BE2C (cell line): ENCODE results near the gene HCAR3. TPM values are rescaled to one million over a fixed set of nuclear protein-coding genes. Genes with fewer than 3 reads are reported as not detected.
A peak's percentile ranks its signal among the peaks of the same experiment; 100 is the strongest.
"Not testable (repeated sequence)": the region's sequence is repeated elsewhere in the genome, so short reads cannot be mapped to it uniquely, and the experiment has no call there.

Source experiments
- DNase-seq: peaks from one replicate; pipeline ENCODE4 v3.0.0-alpha.2; 2020
- H3K27me3 ChIP-seq: fragments of 250-450 bp; sonication (Bioruptor Pico); 2 replicates; pipeline ENCODE4 v1.5.1; 2020; ENCODE audit warnings: mild to moderate bottlenecking
- H3K36me3 ChIP-seq: fragments of 250-450 bp; sonication (Bioruptor Pico); 2 replicates; pipeline ENCODE4 v1.5.1; 2020; ENCODE audit warnings: mild to moderate bottlenecking
- H3K4me1 ChIP-seq: fragments of 250-450 bp; sonication (Bioruptor Pico); 2 replicates; pipeline ENCODE4 v1.5.1; 2020
- H3K4me3 ChIP-seq: 2 replicates; pipeline ENCODE4 v1.5.1; 2011; ENCODE audit warnings: low read depth, low read length
- H3K9me3 ChIP-seq: fragments of 250-450 bp; sonication (Bioruptor Pico); 2 replicates; pipeline ENCODE4 v1.5.1; 2020
- polyA plus RNA-seq: library from polyadenylated mRNA; unstranded; fragments of >200 nt; gene quantifications from one replicate; pipeline ENCODE4 v1.2.1, GENCODE V29; 2012; ENCODE audit warnings: low read depth, missing spikeins; ENCODE audit not compliant: insufficient read length, insufficient read depth
- TF ChIP-seq, protein P1 (sequence below): IDR thresholded peaks from 2 replicates; pipeline ENCODE4 v1.5.1; 2012; ENCODE audit warnings: mild to moderate bottlenecking, low read depth, low read length

HCAR3 gene
- polyA plus RNA-seq, result not detected

DNA sequence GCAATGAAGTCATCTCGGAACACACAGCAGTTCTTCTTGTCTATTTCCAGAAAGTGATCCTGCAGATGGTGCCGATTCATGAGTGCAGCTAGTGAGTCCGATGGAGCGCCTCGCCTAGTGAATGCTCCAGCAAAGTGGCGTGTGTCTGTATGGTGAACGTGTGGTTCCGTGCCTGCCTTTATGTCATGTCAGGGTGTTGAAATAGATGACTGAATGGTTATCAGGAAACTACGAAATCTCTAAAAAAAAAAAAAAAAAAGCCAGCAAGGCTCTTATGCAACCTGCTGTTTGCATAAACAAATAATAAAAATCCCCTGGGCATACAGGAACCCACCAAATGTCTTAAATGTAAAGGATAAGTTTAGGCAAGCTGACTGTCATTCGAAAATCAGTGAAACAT lies at the start of gene HCAR3:
TSS of gene HCAR3 (minus strand) at position 154 of the 400 bp plus-strand sequence. CDS start at position 80, 74 bp downstream.
- DNase-seq, H3K4me3 ChIP-seq, H3K9me3 ChIP-seq: not testable (repeated sequence)

DNA sequence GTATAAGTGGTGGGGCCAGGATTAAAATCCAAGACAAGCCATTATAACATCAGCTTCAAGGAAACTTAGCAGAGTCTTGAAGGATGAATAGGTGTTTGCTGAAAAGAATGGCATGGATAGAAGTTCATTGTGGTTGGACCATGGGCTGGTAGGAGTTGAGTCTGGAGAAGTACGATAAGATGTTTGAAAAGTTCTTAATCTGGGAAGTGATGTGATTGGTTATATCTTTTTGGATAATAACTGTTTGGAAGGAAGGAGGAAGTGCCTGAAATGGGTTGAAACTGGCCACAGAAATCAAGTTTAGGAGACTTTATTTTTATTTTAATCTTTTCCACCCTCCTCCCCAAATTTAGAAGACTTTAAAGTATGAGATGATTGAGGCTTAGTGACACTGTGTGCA lies 41.0 kb upstream of the HCAR3 start:
- no peaks in the 10 kb centered on the region for H3K27me3 ChIP-seq
- no peaks in the 10 kb centered on the region for H3K4me1 ChIP-seq
- H3K36me3 ChIP-seq, result peaks cover 73% of the 10 kb centered on the region
- H3K4me3 ChIP-seq, result no peak overlapping the region
- DNase-seq, result no peak
- TF ChIP-seq, protein P1, sequence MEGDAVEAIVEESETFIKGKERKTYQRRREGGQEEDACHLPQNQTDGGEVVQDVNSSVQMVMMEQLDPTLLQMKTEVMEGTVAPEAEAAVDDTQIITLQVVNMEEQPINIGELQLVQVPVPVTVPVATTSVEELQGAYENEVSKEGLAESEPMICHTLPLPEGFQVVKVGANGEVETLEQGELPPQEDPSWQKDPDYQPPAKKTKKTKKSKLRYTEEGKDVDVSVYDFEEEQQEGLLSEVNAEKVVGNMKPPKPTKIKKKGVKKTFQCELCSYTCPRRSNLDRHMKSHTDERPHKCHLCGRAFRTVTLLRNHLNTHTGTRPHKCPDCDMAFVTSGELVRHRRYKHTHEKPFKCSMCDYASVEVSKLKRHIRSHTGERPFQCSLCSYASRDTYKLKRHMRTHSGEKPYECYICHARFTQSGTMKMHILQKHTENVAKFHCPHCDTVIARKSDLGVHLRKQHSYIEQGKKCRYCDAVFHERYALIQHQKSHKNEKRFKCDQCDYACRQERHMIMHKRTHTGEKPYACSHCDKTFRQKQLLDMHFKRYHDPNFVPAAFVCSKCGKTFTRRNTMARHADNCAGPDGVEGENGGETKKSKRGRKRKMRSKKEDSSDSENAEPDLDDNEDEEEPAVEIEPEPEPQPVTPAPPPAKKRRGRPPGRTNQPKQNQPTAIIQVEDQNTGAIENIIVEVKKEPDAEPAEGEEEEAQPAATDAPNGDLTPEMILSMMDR, result no peak
- H3K9me3 ChIP-seq, result no peaks in the 10 kb centered on the region

More for the DNA sequence above, at the start of gene HCAR3:
- H3K4me1 ChIP-seq, H3K27me3 ChIP-seq, H3K36me3 ChIP-seq: not testable (repeated sequence)

DNA sequence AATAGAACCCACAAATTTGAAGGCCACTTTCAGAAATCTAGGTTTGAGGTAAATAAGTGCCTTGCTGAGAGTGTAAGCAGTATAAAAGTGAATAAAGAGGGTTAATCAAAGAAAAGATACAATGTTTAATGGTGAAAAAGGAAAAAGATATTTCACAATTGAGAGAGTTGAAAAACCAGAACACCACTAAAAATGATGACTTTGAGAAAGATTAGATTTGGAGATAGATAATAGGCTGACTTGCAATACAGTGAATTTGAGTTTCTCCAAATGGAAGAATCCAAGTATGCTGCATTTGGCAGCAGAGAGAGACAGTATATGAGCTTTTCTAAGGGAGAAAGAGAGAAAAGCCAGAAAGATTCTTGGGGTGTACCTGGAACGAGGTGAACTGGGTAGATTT lies 38.2 kb upstream of the HCAR3 start:
- H3K4me3 ChIP-seq, result no peak overlapping the region
- no peaks in the 10 kb centered on the region for H3K27me3 ChIP-seq
- no peak for DNase-seq
- TF ChIP-seq, protein P1, result no peak
- H3K4me1 ChIP-seq, result no peaks in the 10 kb centered on the region
- no peaks in the 10 kb centered on the region for H3K9me3 ChIP-seq
- peaks cover 45% of the 10 kb centered on the region for H3K36me3 ChIP-seq

DNA sequence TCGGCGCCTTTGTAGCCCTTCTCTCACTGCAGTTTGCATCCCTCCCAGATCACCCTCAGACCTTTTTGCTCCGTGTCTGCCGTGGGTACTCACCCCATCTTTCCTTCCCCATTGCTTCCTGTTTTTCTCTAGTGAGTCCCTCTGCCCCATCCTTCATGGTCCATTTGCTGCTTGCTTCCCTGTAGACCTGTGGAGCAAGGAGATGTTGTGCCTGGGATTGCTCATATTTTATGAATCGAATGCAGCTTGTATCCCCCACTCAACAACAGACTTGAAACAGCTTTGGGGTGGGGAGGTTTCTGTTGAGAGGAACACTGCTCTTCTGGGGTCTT lies 36.7 kb upstream of the HCAR3 start:
- H3K4me3 ChIP-seq, result peak overlapping the region; percentile 88
- no peak for DNase-seq
- no peaks in the 10 kb centered on the region for H3K27me3 ChIP-seq
- TF ChIP-seq, protein P1, result no peak
- H3K4me1 ChIP-seq, result no peaks in the 10 kb centered on the region
- H3K9me3 ChIP-seq, result no peaks in the 10 kb centered on the region
- peaks cover 40% of the 10 kb centered on the region for H3K36me3 ChIP-seq

DNA sequence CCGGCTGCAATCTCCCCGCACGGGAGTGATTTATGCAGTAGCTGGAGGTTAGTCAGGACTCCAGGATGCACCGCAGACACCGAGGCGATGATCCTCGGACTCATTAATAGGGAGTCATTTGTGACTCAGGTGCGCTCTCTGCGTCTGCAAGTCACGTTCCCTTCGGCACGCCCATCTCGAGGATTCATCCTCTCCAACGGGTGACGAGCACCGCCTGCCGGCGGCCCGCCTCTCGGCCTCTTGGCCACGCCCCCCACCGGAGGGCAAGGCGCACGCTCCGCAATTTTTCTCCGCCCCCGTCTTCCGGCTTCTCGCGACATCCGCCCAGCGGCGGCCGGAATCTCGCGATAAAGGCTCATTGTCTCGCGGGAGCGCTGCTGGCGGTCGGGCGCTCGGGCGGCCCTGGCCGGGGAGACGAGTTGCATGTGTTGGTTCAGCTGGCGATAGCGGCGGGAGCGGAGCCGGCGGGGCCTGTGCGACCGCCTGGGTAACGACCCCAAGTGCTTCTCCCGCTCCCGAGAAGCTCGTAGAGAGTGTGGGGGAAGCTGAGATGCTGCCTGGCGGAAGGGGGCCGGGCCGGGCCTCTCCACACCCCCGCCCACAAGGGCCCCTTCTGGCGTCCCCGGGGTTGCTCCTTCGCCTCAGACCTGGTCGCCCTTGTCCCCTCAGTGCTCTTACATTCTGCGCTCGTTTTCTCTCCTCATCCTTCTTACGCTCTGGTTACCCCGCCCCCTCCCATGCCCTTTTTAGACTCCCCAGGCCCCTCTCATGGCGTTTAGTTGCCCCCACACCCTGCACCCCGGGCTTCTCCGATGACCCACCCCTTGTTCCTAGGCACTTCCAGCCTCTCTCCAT lies 36.1 kb upstream of the HCAR3 start, which contains the start of gene DENR:
TSS of gene DENR (plus strand) at position 361 of the 855 bp plus-strand sequence. CDS start 878 bp downstream, outside the sequence.
- Histone ChIP-seq H3K27me3 (no peaks in the 10 kb centered on the region), H3K4me3 (peak within 1 kb of the TSS; percentile 88), H3K4me1 (no peaks in the 10 kb centered on the region), H3K36me3 (peaks cover 34% of the 10 kb centered on the region), H3K9me3 (no peaks in the 10 kb centered on the region)
- TF ChIP-seq, protein P1, result peak; percentile 70
- peak; percentile 99 for DNase-seq

DNA sequence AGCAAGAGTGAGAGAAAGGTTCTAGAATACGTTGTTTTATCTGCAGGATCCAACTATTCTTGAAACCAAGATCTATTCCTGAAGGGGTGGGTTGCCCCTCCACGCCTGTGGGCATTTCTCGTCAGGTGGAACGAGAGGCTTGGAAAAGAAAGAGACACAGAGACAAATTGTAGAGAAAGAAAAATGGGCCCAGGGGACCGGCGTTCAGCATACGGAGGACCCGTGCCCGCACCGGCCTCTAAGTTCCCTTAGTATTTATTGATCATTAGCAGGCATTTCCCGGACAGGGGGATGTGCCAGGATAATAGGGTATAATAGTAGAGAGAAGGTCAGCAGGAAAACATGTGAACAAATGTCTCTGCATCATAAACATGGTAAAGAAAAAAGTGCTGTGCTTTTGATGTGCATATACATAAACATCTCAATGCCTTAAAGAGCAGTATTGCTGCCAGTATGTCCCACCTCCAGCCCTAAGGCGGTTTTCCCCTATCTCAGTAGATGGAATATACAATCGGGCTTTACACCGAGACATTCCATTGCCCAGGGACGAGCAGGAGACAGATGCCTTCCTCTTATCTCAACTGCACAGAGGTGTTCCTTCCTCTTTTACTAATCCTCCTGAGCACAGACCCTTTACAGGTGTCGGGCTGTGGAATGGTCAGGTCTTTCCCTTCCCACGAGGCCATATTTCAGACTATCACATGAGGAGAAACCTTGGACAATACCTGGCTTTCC lies 34.3 kb upstream of the HCAR3 start:
- H3K36me3 ChIP-seq, result peaks cover 17% of the 10 kb centered on the region
- not testable (repeated sequence) for H3K27me3 ChIP-seq, DNase-seq, H3K4me3 ChIP-seq, H3K9me3 ChIP-seq, H3K4me1 ChIP-seq
